IMR-90 (cell line): Measurements from ENCODE around the gene GPC5. TPM values are rescaled to one million over a fixed set of nuclear protein-coding genes. Genes with fewer than 3 reads are reported as not detected.

Source experiments
- ATAC-seq: fragments of 200-7000 bp; cut with Tn5 transposase; 2 replicates; pipeline ENCODE4 v1.9.1; 2020; ENCODE audit warnings: low read depth, mild to moderate bottlenecking, moderate library complexity
- BruUV-seq: library from RNA; stranded (reverse); fragments of 400-500 nt; replicated peaks from 2 replicates; lab custom pipeline; 2021; lab: Mats Ljungman, UMichigan
- CTCF ChIA-PET: fragments of 300-600 bp; formaldehyde crosslinking; extraction: SDS; loops from one replicate; lab custom pipeline; 2021; ENCODE audit warnings: antibody characterized with exemption; lab: Yijun Ruan, JAX
- POLR2A ChIA-PET: fragments of 300-600 bp; sonication (Branson Sonifier 250); formaldehyde crosslinking; loops from one replicate; lab custom pipeline; 2022; ENCODE audit warnings: antibody characterized with exemption; ENCODE audit not compliant: unreplicated experiment; lab: Charles Lee
- DNase-seq: peaks from one replicate; pipeline ENCODE4 v3.0.0; 2013
- H2AFZ ChIP-seq: replicated peaks from 2 replicates; pipeline ENCODE3; 2013; ENCODE audit warnings: low read length, mild to moderate bottlenecking; ENCODE audit not compliant: poor library complexity
- H2AK5ac ChIP-seq: 2 replicates; pipeline ENCODE4 v1.6.1; 2013; ENCODE audit warnings: low read depth, low read length, inconsistent platforms
- H2AK9ac ChIP-seq: replicated peaks from 2 replicates; pipeline ENCODE3; 2013; ENCODE audit warnings: mild to moderate bottlenecking, low read depth, low read length, moderate library complexity; ENCODE audit not compliant: poor library complexity
- H2BK120ac ChIP-seq: 2 replicates; pipeline ENCODE4 v1.6.1; 2013; ENCODE audit warnings: low read depth, low read length, inconsistent platforms
- H2BK15ac ChIP-seq: 3 replicates; pipeline ENCODE4 v1.6.1; 2013; ENCODE audit warnings: low read depth, low read length, inconsistent platforms
- H2BK20ac ChIP-seq: 2 replicates; pipeline ENCODE4 v1.6.1; 2013; ENCODE audit warnings: low read depth, mild to moderate bottlenecking, inconsistent platforms, low read length, moderate library complexity
- H2BK5ac ChIP-seq: 2 replicates; pipeline ENCODE4 v1.6.1; 2013; ENCODE audit warnings: mild to moderate bottlenecking, low read depth, low read length, inconsistent platforms; ENCODE audit not compliant: poor library complexity, severe bottlenecking
- H3K14ac ChIP-seq: replicated peaks from 2 replicates; pipeline ENCODE4 v1.6.1; 2013; ENCODE audit warnings: low read depth, low read length, inconsistent platforms
- H3K18ac ChIP-seq: 2 replicates; pipeline ENCODE4 v1.6.1; 2013; ENCODE audit warnings: low read depth, low read length, control low read depth
- H3K23ac ChIP-seq: 2 replicates; pipeline ENCODE4 v1.6.1; 2013; ENCODE audit warnings: low read depth, low read length, inconsistent platforms
- H3K27ac ChIP-seq: 2 replicates; pipeline ENCODE4 v1.5.1; 2013; ENCODE audit warnings: mild to moderate bottlenecking, control low read depth, low read length; ENCODE audit not compliant: insufficient read depth
- H3K27me3 ChIP-seq: 2 replicates; pipeline ENCODE4 v1.6.1; 2013; ENCODE audit warnings: low read length; ENCODE audit not compliant: control insufficient read depth, insufficient read depth
- H3K36me3 ChIP-seq: 2 replicates; pipeline ENCODE4 v1.6.1; 2013; ENCODE audit warnings: low read length, mixed read lengths; ENCODE audit not compliant: control insufficient read depth, insufficient read depth
- H3K4ac ChIP-seq: 2 replicates; pipeline ENCODE4 v1.6.1; 2013; ENCODE audit warnings: low read depth, low read length, inconsistent platforms
- H3K4me1 ChIP-seq: 2 replicates; pipeline ENCODE4 v1.6.1; 2013; ENCODE audit warnings: low read length, mixed read lengths; ENCODE audit not compliant: control insufficient read depth, insufficient read depth
- H3K4me2 ChIP-seq: 2 replicates; pipeline ENCODE4 v1.6.1; 2013; ENCODE audit warnings: low read depth, mild to moderate bottlenecking, control low read depth, low read length, moderate library complexity
- H3K4me3 ChIP-seq: 2 replicates; pipeline ENCODE4 v1.5.1; 2013; ENCODE audit warnings: low read depth, mild to moderate bottlenecking, control low read depth, low read length, moderate library complexity; ENCODE audit not compliant: insufficient read depth
- H3K56ac ChIP-seq: 2 replicates; pipeline ENCODE4 v1.6.1; 2013; ENCODE audit warnings: low read length, inconsistent platforms; ENCODE audit not compliant: insufficient read depth; ENCODE audit errors: extremely low read depth
- H3K79me1 ChIP-seq, 2 experiments: 2 replicates each; pipeline ENCODE4 v1.6.1; 2013; ENCODE audit warnings: low read length in 2 of 2, inconsistent platforms in 1 of 2, low read depth in 1 of 2
- H3K9ac ChIP-seq: 2 replicates; pipeline ENCODE4 v1.6.1; 2013; ENCODE audit warnings: low read depth, low read length, control low read depth
- H3K9me1 ChIP-seq: 2 replicates; pipeline ENCODE4 v1.6.1; 2013; ENCODE audit warnings: low read length, inconsistent platforms; ENCODE audit not compliant: insufficient read depth
- H3K9me3 ChIP-seq: 2 replicates; pipeline ENCODE4 v1.6.1; 2013; ENCODE audit warnings: low read length; ENCODE audit not compliant: control insufficient read depth, insufficient read depth
- H4K20me1 ChIP-seq: 2 replicates; pipeline ENCODE4 v1.6.1; 2013; ENCODE audit warnings: low read length, inconsistent platforms; ENCODE audit not compliant: insufficient read depth
- H4K5ac ChIP-seq: 2 replicates; pipeline ENCODE4 v1.6.1; 2013; ENCODE audit warnings: mild to moderate bottlenecking, low read depth, low read length, control low read depth
- H4K8ac ChIP-seq, 2 experiments: 2 replicates each; pipeline ENCODE4 v1.6.1; 2013; ENCODE audit warnings: low read depth in 2 of 2, low read length in 2 of 2, control low read depth in 1 of 2, inconsistent platforms in 1 of 2
- H4K91ac ChIP-seq: 2 replicates; pipeline ENCODE4 v1.6.1; 2013; ENCODE audit warnings: low read depth, low read length, inconsistent platforms; ENCODE audit not compliant: insufficient read depth
- CEBPB ChIP-seq: IDR thresholded peaks from 2 replicates; pipeline ENCODE4 v1.6.1; 2012; ENCODE audit warnings: low read depth, low read length, improper control_type of control experiment
- CHD1 ChIP-seq: IDR thresholded peaks from 2 replicates; pipeline ENCODE4 v1.6.1; 2012; ENCODE audit warnings: low read depth, low read length, improper control_type of control experiment
- MAFK ChIP-seq: IDR thresholded peaks from 2 replicates; pipeline ENCODE4 v1.6.1; 2012; ENCODE audit warnings: low read depth, low read length, improper control_type of control experiment
- NFE2L2 ChIP-seq: fragments of 150-350 bp; IDR thresholded peaks from 2 replicates; pipeline ENCODE4 v1.6.1; 2016; ENCODE audit warnings: low read depth, mild to moderate bottlenecking, low read length
- POLR2A ChIP-seq: IDR thresholded peaks from 2 replicates; pipeline ENCODE4 v1.6.1; 2012; ENCODE audit warnings: mild to moderate bottlenecking, low read depth, low read length
- WGBS, 2 experiments: methylation state at CpG; one replicate each; pipeline versions ENCODE4 v1.1.5 to v1.1.7; 2013; ENCODE audit warnings: missing lambda C conversion rate in 2 of 2; ENCODE audit not compliant: insufficient read length in 1 of 2; ENCODE audit errors: extremely low coverage in 2 of 2; 5-methylcytosine and 5-hydroxymethylcytosine counted together
- dilution Hi-C: fragments of 300-500 bp; cut with HindIII; formaldehyde crosslinking; loops from one replicate; pipeline ENCODE4 v1.14.3; 2018; ENCODE audit warnings: low sequenced_read_pairs; ENCODE audit not compliant: unreplicated experiment
- in situ Hi-C: fragments of 300-500 bp; cut with MboI; formaldehyde crosslinking; loops from 3 replicates; pipeline ENCODE4 v1.14.3; 2019; ENCODE audit warnings: low sequenced_read_pairs, inconsistent platforms, mixed read lengths
- intact Hi-C: fragments of 100-400 bp; cut with micrococcal nuclease; formaldehyde crosslinking; loops from 2 replicates; pipeline ENCODE4 v1.10.0; 2022
- polyA plus RNA-seq, 3 experiments: library from polyadenylated mRNA; depleted of rRNA; stranded (reverse); fragments of >200 nt; gene quantifications; 2 replicates each; pipeline ENCODE4 v1.2.3, GENCODE V29; 2012; ENCODE audit warnings: low replicate concordance in 1 of 3
- total RNA-seq: library from RNA; depleted of rRNA; stranded (reverse); fragments of >200 nt; gene quantifications from 2 replicates; pipeline ENCODE4 v1.2.3, GENCODE V29; 2012

GPC5 gene
- total and polyA plus RNA-seq, 2 of the 4 experiments (the other 2 are of a cell fraction) = 0.94 to 1.8 TPM

DNA sequence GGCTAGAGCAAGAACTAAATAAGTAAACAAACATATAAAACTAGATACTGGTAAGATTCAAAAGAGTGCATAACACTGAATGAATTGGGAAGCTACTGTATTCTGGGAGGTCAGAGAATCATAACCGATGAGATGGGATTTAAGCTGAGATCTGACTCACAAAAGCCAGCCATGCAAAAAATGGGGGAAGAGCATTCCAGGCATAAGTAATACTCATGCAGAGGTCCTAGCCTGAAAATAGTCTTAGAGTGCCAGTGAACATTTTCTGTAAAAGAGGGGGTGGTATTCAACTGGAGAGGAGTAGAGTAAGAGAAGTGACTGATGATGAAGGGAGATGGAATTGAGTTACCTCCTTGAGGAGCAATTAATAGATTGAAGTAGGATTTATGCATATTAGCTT, 956.2 kb downstream of the GPC5 start:
- H3K27ac ChIP-seq = no peak overlapping the region
- ATAC-seq (no peak), DNase-seq (no peak)
- in situ Hi-C loops = no loop called here
- intact Hi-C loops = no loop called here
- POLR2A ChIA-PET = no interaction called here
- no peak overlapping the region for H2BK120ac ChIP-seq
- no peak overlapping the region for H4K91ac ChIP-seq
- no peak for TF ChIP-seq CHD1
- TF ChIP-seq POLR2A = no peak
- TF ChIP-seq MAFK = no peak
- no peak for TF ChIP-seq NFE2L2
- TF ChIP-seq CEBPB = no peak
- no peak overlapping the region for H3K4ac ChIP-seq
- H4K20me1 ChIP-seq = no peaks in the 10 kb centered on the region
- H3K9me3 ChIP-seq = no peaks in the 10 kb centered on the region
- H3K27me3 ChIP-seq = no peaks in the 10 kb centered on the region
- 100% methylated on average over 1 of the region's 1 CpG; no CpG with 5 or more reads in 1 of the 2 experiments for WGBS, 2 experiments
- no peaks in the 10 kb centered on the region for H3K36me3 ChIP-seq
- H2AFZ ChIP-seq = no peak overlapping the region
- no peaks in the 10 kb centered on the region for H3K4me1 ChIP-seq
- no TSS peak for BruUV-seq
- no peak overlapping the region for H2BK5ac ChIP-seq
- H3K4me2 ChIP-seq = no peak overlapping the region
- CTCF ChIA-PET = interaction anchor here (0.6 kb wide), 1 partner anchor 343 kb away, joined by 3 read pairs; no protein-coding TSS in a partner anchor
- no peak overlapping the region for H3K56ac ChIP-seq
- no peak overlapping the region for H3K14ac ChIP-seq
- no peak overlapping the region for H2BK15ac ChIP-seq
- H2BK20ac ChIP-seq = no peak overlapping the region
- no peak overlapping the region for H3K9ac ChIP-seq
- no peak overlapping the region for H4K5ac ChIP-seq
- H3K9me1 ChIP-seq = no peaks in the 10 kb centered on the region
- H3K18ac ChIP-seq = no peak overlapping the region
- H3K4me3 ChIP-seq = no peak overlapping the region
- no peaks in the 10 kb centered on the region for H3K79me1 ChIP-seq
- dilution Hi-C loops = no loop called here
- no peak overlapping the region for H2AK9ac ChIP-seq
- H3K23ac ChIP-seq = no peak overlapping the region
- H2AK5ac ChIP-seq = no peak overlapping the region
- no peak overlapping the region for H4K8ac ChIP-seq
